ENCODE data around the gene PLXNB2. TPM values are rescaled to one million over a fixed set of nuclear protein-coding genes. Genes with fewer than 3 reads are reported as not detected.

The PLXNB2 gene
- total RNA-seq, 1 experiment from 2014 or later, result 236 TPM

DNA sequence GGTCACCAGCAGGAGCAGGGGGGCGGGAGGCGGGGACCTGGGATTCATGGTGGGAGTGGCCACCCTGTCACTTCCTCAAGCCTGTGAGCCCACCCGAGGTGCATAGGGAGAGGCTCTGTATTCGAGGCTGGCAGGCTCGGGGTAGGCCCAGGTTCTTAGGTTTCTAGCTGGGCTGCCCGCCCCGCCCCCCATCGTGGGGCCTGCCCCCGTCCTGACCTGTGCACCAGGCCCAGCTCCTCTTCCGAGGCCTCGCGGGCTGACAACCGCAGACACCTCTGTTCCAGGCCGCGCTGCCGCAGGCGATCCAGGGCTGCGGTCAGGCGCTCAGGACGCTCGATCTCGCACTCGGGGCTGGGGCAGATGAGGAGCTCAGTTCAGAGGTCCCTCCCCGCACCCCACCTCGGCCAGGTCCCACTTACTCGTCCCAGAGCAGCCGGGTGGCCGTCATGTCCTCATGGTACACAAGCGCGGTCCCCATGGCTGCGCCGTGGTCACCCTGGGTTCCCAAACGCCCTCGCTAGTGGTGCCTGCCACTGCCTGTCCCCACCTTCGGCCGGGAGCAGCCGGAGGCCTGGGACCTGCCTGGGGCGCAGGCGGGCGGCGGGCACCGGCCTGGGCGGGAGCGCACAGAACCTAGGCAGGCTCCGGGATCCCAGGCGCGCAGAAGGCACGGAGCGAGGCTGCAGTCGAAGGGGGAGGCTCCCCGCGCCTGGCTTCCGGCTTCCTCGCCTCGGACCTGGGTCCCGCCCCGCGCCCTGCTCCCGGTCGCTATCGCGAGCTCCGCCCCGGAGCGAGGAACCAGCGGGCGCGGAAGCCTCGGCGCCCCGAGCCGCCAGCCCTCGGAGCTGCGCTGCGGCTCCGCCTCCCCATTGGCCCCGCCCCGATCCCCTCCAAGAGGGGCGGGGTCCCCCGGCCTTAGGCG lies 56.6 kb downstream of the PLXNB2 start, which contains the start of gene HDAC10 (continued):
- TF ChIP-seq ZFX (IDR thresholded peaks at IDR 0.05), result peak; percentile 76; the same call in 1 of the 2 replicates
- TF ChIP-seq POLR2AphosphoS5 (IDR thresholded peaks at IDR 0.05; ENCODE audit: low read depth, low read length), result peak; percentile 69

DNA sequence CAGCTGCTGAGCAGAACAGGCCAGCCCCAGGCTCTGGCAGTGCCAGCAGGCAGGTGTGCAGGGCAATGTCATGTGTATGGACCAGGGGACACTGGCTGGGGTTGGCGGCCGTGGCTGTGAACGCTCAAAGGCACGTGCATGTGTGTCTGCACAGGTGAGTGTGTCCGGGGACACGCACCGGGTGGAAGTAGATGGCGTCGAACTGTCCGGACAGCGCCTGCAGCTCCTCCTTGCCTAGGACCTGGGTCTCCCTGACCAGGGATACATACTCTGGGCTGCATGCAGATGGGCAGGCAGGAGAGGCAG lies 57.2 kb downstream of the PLXNB2 start:
- TF ChIP-seq, protein P1, sequence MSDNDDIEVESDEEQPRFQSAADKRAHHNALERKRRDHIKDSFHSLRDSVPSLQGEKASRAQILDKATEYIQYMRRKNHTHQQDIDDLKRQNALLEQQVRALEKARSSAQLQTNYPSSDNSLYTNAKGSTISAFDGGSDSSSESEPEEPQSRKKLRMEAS (IDR thresholded peaks at IDR 0.05), result no peak
- no peak for TF ChIP-seq SP1 (IDR thresholded peaks at IDR 0.05; ENCODE audit: low read depth)
- TF ChIP-seq POLR2AphosphoS5 (IDR thresholded peaks at IDR 0.05; ENCODE audit: low read depth, low read length), result no peak
- TF ChIP-seq FOSL1 (IDR thresholded peaks at IDR 0.05; ENCODE audit: low read depth), result no peak
- TF ChIP-seq ZFX (IDR thresholded peaks at IDR 0.05), result no peak
- no peak for TF ChIP-seq JUND (IDR thresholded peaks at IDR 0.05)
- no peak for TF ChIP-seq REST (IDR thresholded peaks at IDR 0.05; ENCODE audit: low read depth)
- TF ChIP-seq ELF1 (IDR thresholded peaks at IDR 0.05; ENCODE audit: borderline replicate concordance, low read depth), result no peak
- no peak for TF ChIP-seq CBX3 (IDR thresholded peaks at IDR 0.05; ENCODE audit: low read depth)
- TF ChIP-seq, protein P2, sequence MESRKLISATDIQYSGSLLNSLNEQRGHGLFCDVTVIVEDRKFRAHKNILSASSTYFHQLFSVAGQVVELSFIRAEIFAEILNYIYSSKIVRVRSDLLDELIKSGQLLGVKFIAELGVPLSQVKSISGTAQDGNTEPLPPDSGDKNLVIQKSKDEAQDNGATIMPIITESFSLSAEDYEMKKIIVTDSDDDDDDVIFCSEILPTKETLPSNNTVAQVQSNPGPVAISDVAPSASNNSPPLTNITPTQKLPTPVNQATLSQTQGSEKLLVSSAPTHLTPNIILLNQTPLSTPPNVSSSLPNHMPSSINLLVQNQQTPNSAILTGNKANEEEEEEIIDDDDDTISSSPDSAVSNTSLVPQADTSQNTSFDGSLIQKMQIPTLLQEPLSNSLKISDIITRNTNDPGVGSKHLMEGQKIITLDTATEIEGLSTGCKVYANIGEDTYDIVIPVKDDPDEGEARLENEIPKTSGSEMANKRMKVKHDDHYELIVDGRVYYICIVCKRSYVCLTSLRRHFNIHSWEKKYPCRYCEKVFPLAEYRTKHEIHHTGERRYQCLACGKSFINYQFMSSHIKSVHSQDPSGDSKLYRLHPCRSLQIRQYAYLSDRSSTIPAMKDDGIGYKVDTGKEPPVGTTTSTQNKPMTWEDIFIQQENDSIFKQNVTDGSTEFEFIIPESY (IDR thresholded peaks at IDR 0.05; ENCODE audit: extremely low read depth, insufficient replicate concordance, low read length), result no peak
- no peak for TF ChIP-seq SRF (IDR thresholded peaks at IDR 0.05; ENCODE audit: low read depth)
- no peak for TF ChIP-seq RAD21 (IDR thresholded peaks at IDR 0.05; ENCODE audit: low read depth)
- no peak for TF ChIP-seq YY1 (IDR thresholded peaks at IDR 0.05; ENCODE audit: extremely low read depth, insufficient replicate concordance, low read depth, low read length)
- no peak for TF ChIP-seq SIN3A (IDR thresholded peaks at IDR 0.05; ENCODE audit: low read depth)
- TF ChIP-seq EGR1 (IDR thresholded peaks at IDR 0.05; ENCODE audit: low read depth), result no peak
- TF ChIP-seq, protein P3, sequence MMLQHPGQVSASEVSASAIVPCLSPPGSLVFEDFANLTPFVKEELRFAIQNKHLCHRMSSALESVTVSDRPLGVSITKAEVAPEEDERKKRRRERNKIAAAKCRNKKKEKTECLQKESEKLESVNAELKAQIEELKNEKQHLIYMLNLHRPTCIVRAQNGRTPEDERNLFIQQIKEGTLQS (IDR thresholded peaks at IDR 0.05), result no peak
- TF ChIP-seq EZH2phosphoT487 (IDR thresholded peaks at IDR 0.05; ENCODE audit: borderline replicate concordance), result no peak
- intact Hi-C loops (cut with micrococcal nuclease), result loop anchor here (5.0 kb wide), 1 partner anchor 247 kb away; no protein-coding TSS in a partner anchor
- H3K27ac ChIP-seq (ENCODE audit: low read depth, low read length), result peak overlapping the region; percentile 99
- ChIA-PET POLR2A (interaction anchor here (1.6 kb wide), 2 partner anchors 22 to 91 kb away, joined by 3 to 7 read pairs; no protein-coding TSS in a partner anchor), RAD21 (ENCODE audit: low non-redundant PET in 1 of 2, low total read pairs in 2 of 2, uncharacterized antibody in 2 of 2, unreplicated experiment in 2 of 2) (interaction anchor here in 1 of 2 experiments (0.7 kb wide), 1 partner anchor 30 kb away, joined by 3 read pairs; no protein-coding TSS in a partner anchor), CTCF (interaction anchor here (1.2 to 3.0 kb wide), 4 partner anchors 13 to 150 kb away, joined by 3 to 17 read pairs (median 6); no protein-coding TSS in a partner anchor)
- H4K20me1 ChIP-seq (ENCODE audit: insufficient read depth), result no peaks in the 10 kb centered on the region
- peaks cover 18 to 63% of the 10 kb centered on the region in 2 experiments; a peak in 3 of 4 replicates for H3K4me1 ChIP-seq (ENCODE audit: control insufficient read depth in 1 of 2, insufficient read depth in 2 of 2, low read length in 2 of 2)
- no peak for DNase-seq (ENCODE audit: low read depth, low spot score)
- ATAC-seq, result no peak
- H3K4me2 ChIP-seq (ENCODE audit: low read length), result peak overlapping the region; percentile 98
- peak overlapping the region; percentile 70 to 93 for H3K4me3 ChIP-seq (replicated peaks in 1 of 2; ENCODE audit: low read depth in 1 of 2, low read length in 2 of 2)
- no peaks in the 10 kb centered on the region for H3K27me3 ChIP-seq (ENCODE audit: insufficient read depth, low read length)
- no peaks in the 10 kb centered on the region for H3K9me2 ChIP-seq (ENCODE audit: insufficient read depth)
- peaks cover 45% of the 10 kb centered on the region for H3K79me2 ChIP-seq (ENCODE audit: insufficient read depth, low read length)
- H3K9me3 ChIP-seq (ENCODE audit: control insufficient read depth in 1 of 2, insufficient read depth in 1 of 2, low read depth in 1 of 2, low read length in 2 of 2), result no peaks in the 10 kb centered on the region
- H3K36me3 ChIP-seq (ENCODE audit: control insufficient read depth in 1 of 2, insufficient read depth in 2 of 2, low read length in 2 of 2), result peaks cover 0 to 17% of the 10 kb centered on the region in 2 experiments; a peak in 1 of 4 replicates
- BruUV-seq (replicated peaks), result no TSS peak
- H3K9ac ChIP-seq (ENCODE audit: low read length), result peak overlapping the region; percentile 96
- no peak overlapping the region for H2AFZ ChIP-seq (ENCODE audit: low read depth, low read length, poor library complexity, severe bottlenecking)
